DMS79 treated with DMSO at 0.1 percent for 48 hours (cell line): ENCODE data around the gene GJD3.
"Not testable (repeated sequence)": the region's sequence is repeated elsewhere in the genome, so short reads cannot be mapped to it uniquely, and the experiment has no call there.

Source experiments
- DNase-seq: peaks from one replicate; lab custom pipeline; 2025; lab: John Stamatoyannopoulos, UW

The GJD3 gene

DNA sequence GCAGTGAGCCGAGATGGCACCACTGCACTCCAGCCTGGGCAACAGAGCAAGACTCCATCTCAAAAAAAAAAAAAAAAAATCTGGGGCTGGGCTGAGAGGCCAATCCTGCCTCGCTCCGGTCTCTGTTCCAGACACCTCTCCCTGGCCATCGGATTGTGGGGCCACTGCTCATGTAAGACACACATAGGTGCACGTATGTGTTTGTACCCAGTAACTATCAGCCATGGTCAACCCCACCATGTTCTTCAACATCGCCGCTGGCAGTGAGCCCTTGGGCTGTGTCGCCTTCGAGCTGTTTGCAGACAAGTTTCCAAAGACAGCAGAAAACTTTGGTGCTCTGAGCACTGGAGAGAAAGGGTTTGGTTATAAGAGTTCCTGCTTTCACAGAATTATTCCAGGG is 3.2 kb upstream of the GJD3 start:
- not testable (repeated sequence) for DNase-seq

DNA sequence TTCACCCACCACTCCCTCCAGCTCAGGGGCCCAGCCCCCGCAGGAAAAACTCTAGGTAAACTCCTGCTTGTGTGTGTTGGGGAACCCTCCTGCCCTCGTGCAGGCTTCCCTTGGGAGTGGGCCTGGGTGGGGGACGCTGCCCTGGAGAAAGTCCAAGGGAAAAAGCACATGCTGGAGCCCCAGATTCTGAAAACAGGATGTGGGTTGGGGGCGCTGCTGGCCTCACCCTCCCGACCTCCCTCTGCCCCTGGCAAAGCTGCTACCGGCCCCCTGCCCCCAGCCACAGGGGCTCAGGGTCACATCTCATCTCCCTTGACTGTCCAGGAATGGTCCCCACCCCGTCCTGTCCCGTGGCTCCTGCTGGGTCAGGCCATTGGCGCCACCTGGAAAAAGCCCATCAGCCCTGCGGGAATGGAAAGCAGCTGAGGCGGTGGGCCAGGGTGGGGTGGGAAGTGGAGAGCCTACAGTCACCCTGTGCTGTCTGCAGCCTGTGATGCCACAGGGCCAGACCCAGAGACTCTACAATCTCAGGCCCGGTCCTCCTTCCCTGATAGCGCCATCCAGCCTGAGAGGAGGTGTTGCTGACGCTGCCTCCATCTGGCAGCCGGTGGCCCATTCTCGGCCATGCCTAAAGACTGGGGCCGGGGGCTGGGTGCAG is 2.5 kb upstream of the GJD3 start:
- no peak for DNase-seq

DNA sequence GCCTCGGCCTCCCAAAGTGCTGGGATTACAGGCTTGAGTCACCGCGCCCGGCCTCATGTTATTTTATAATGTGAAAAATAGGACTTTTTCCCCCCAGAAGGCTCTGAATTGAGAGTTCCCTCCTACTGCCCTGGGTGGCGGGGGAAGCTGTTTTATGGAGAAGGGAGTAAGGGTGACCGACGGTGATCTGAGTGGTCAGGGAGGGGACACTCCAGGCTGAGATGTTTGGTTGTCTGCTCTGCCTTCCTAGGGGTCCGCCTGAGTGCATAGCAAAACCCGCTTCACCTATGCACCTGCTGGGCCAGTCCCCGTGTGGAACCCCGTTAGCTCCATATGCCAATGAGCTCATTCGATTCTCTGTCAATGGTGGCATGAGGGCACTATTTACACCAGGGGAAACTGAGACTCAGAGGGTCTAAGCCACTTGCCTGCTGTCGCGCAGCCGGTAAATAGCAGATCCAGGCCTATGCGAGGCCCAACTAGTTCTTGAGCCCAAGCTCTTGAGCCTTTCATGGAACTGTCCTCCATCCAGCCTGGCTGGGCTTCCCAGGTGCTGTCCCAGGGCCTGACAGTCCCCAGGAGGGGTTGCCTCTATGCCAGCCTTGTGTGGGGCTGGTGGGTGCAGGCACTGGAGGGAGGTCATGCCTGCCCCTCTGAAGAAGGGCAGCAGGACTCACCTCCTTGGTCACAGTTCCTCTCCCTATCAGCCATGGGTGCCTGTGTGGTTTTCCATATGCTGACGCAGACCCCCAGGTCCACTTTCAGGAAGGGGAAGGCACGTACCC is 1.7 kb upstream of the GJD3 start:
- no peak for DNase-seq

- no peak for DNase-seq
Measured at GRCh38 chr17:40364906-40365305, 369 bp upstream of the GJD3 start.

- DNase-seq = peak; percentile 28
Measured at GRCh38 chr17:40363111-40363827, 1.3 kb downstream of the GJD3 start.

DNA sequence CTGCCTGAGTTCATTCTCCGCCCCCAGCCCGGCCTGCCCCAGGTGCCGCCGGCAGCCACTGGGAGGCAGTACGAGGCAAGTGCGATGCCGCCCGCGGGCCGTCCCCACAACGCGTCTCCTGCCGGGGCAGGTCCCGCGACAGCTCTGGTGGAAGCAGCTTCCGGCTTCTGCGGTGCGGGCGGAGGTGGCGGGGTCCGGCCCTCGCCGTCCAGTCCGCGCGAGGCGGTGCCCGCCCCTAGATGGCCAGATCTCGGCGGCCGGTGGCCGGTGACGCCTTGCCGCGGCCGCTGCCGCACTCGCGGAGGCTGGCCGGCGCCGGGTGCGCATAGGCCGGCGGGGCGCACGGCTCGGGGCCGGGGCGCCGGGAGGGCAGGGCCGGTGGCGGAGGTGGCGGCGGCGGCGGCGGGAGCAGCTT is 1.8 kb downstream of the GJD3 start:
- peak; percentile 79 for DNase-seq

- DNase-seq = no peak
Measured at GRCh38 chr17:40361925-40362695, 2.4 kb downstream of the GJD3 start.

- no peak for DNase-seq
Measured at GRCh38 chr17:40361063-40361924, 3.2 kb downstream of the GJD3 start.

- DNase-seq = no peak
Measured at GRCh38 chr17:40360091-40360490, 4.4 kb downstream of the GJD3 start.

DNA sequence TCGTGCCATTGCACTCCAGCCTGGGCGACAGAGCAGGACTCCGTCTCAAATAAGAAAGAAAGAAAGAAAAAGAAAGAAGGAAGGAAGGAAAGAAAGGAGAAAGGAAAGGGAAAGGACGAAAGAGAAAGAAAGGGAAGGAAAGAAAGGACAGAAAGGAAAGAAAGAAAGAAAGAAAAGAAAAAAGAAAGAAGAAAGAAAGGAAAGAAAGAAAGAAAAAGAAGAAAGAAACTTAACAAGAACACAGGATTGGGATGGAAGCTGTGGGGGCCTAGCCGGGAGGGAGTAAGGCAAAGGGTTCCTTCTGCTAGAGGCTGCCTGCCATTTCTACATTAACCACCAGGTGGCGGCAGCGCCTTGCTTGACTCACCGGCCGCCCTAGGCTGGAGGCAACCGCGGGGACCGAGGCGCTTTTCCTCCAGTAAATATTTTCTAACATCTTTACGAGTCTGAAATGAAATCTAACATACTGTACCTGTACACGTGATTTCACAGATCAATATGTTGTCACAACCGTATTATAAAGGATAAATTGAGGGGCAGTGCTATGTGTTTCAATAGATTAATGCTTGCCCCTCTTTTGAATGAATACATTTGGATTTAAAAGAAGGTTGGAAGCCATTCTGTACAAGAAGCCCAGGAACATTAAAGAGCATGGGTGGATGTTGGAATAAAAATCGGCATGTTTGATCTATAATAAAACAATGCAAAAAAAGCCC is 6.1 kb downstream of the GJD3 start:
- DNase-seq = peak; percentile 66

- no peak for DNase-seq
Measured at GRCh38 chr17:40356990-40357881, 7.3 kb downstream of the GJD3 start.

GRCh38 chr17:40355804-40356758 is 8.5 kb downstream of the GJD3 start:
- no peak for DNase-seq

DNA sequence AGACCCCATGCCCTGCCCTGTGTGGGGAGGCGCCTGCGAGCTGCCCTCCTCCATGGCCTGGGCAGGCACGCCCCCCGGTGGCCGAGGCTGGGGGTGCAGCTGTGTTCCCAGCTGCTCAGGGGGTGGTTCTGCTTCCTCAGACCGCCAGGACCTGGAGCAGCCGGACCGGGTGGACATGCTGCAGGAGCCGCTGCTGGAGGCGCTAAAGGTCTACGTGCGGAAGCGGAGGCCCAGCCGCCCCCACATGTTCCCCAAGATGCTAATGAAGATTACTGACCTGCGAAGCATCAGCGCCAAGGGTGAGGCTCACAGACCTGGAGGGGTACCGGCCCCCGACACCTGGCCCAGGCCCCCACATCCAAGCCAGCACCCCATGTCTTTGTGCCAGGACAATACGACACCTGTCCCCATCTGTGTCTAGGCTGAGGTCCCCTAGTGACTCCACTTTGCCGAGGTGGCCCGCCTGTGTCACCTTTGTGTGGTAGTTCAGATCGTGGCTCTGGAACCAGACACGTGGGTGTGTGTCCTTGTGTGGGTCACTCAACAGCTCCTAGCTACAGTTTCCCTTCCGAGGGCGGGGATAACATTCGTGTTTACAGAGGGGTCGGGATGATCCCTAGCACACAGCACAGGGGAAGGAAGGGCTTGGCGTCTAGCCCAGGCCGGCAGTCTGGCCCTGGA is 9.3 kb downstream of the GJD3 start:
- DNase-seq = no peak

GRCh38 chr17:40354221-40355122 is 10.1 kb downstream of the GJD3 start:
- DNase-seq = no peak

DNA sequence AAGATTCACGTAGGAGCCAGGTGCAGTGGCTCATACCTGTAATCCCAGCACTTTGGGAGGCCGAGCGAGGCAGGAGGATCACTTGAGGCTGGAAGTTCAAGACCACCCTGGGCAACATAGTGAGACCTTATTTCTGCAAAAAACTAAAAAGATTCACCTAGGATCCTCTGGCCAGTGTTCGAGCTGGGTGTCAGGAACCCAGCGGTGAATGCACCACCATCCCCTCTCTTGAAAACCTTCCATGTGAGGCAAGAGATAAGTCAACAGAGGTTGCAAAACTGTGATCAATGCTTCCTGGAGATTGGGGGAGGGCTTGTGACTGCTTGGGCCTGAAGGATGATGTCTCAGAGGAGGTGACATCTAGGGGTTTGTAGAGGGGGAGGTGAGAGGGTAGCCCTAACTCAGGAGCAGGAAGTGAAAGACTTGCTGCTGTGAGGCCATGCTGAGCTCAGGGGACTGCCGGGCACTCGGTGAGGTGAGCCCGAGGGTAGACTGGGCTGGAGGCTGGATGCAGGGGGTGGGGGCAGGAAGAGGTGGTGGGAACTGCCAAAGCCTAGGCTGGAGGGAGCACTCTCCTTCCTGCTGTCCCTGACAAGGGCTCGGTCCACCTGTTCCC is 11.7 kb downstream of the GJD3 start:
- no peak for DNase-seq

- no peak for DNase-seq
Measured at GRCh38 chr17:40352237-40352778, 12.2 kb downstream of the GJD3 start.
